WERI-Rb-1 (cell line): ENCODE data around the gene YIPF1.

Experiments used
- DNase-seq: peaks from one replicate; pipeline ENCODE4 v3.0.0-alpha.2; 2020
- H3K27ac ChIP-seq: fragments of 250-450 bp; sonication (Bioruptor Pico); 2 replicates; pipeline ENCODE4 v1.5.1; 2020; ENCODE audit warnings: mild to moderate bottlenecking, moderate library complexity
- H3K27me3 ChIP-seq: fragments of 250-450 bp; sonication (Bioruptor Pico); 2 replicates; pipeline ENCODE4 v1.5.1; 2021; ENCODE audit warnings: mild to moderate bottlenecking, low read depth, moderate library complexity; ENCODE audit not compliant: insufficient read depth, severe bottlenecking
- H3K36me3 ChIP-seq: fragments of 250-450 bp; sonication (Bioruptor Pico); 2 replicates; pipeline ENCODE4 v1.5.1; 2020; ENCODE audit warnings: mild to moderate bottlenecking, moderate library complexity
- H3K4me3 ChIP-seq: 2 replicates; pipeline ENCODE4 v1.5.1; 2011; ENCODE audit warnings: low read depth, mild to moderate bottlenecking, control low read depth, low read length
- H3K9me3 ChIP-seq: fragments of 250-450 bp; sonication (Bioruptor Pico); 2 replicates; pipeline ENCODE4 v1.5.1; 2021; ENCODE audit warnings: mild to moderate bottlenecking, moderate library complexity; ENCODE audit not compliant: severe bottlenecking
- CTCF ChIP-seq: IDR thresholded peaks from 2 replicates; pipeline ENCODE4 v1.5.1; 2011; ENCODE audit warnings: low read depth, mild to moderate bottlenecking, control low read depth, inconsistent platforms, low read length

The YIPF1 gene

GRCh38 chr1:53807916-53808315, 81.7 kb downstream of the YIPF1 start:
- peaks cover 39% of the 10 kb centered on the region for H3K36me3 ChIP-seq

GRCh38 chr1:53804791-53805505, 84.6 kb downstream of the YIPF1 start:
- TF ChIP-seq CTCF: no peak
- no peak for DNase-seq
- Histone ChIP-seq H3K4me3 (no peak overlapping the region), H3K27me3 (no peaks in the 10 kb centered on the region), H3K27ac (no peak overlapping the region), H3K9me3 (no peaks in the 10 kb centered on the region), H3K36me3 (peaks cover 26% of the 10 kb centered on the region)

More at GRCh38 chr1:53807916-53808315, 81.7 kb downstream of the YIPF1 start:
- no peak for DNase-seq
- no peak for TF ChIP-seq CTCF
- Histone ChIP-seq H3K4me3 (no peak overlapping the region), H3K9me3 (no peaks in the 10 kb centered on the region), H3K27ac (no peak overlapping the region), H3K27me3 (no peaks in the 10 kb centered on the region)

DNA sequence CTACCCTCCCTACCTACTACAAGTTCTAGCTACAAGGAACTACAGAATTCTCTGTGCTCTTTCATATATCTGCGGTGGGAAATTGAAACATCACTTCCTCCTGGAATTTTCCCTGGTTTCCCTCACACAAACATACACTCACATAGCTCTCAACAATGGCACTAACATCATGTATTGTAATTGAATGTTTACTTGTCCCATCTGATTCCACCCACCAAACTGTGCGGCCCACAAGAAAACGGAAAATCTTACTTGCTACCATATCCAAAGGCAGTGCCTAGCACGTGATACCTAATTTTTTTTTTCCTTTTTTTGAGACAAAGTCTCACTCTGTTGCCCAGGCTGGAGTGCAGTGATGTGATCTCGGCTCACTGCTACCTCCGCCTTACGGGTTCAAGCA, 85.4 kb downstream of the YIPF1 start:
- Histone ChIP-seq H3K27me3 (no peaks in the 10 kb centered on the region), H3K9me3 (no peaks in the 10 kb centered on the region), H3K36me3 (peaks cover 29% of the 10 kb centered on the region), H3K27ac (no peak overlapping the region), H3K4me3 (no peak overlapping the region)
- TF ChIP-seq CTCF: no peak
- no peak for DNase-seq
